Left cardiac atrium (tissue), 4 donors: ENCODE results near the gene SYT6. TPM values are rescaled to one million over a fixed set of nuclear protein-coding genes. Genes with fewer than 3 reads are reported as not detected.

Experiments used
- ATAC-seq, 2 donors: fragments of 200-7000 bp; cut with Tn5 transposase; one replicate each; pipeline ENCODE4 v1.9.1; 2020; ENCODE audit warnings: mild to moderate bottlenecking in 2 of 2, moderate library complexity in 2 of 2
- DNase-seq: peaks from one replicate; pipeline ENCODE4 v3.0.0-alpha.2; 2020
- intact Hi-C, 2 donors: fragments of 100-400 bp; cut with DNase I; formaldehyde crosslinking; loops; one replicate each; pipeline versions ENCODE4 v1.14.1 to v1.15.1; 2022 to 2023
- total RNA-seq, 2 donors: library from RNA; stranded (reverse); fragmentation: NEBNext Ultra II Directional; extraction: Animal tissue kit (Norgen Biotek cat#: 25700); gene quantifications; one replicate each; pipeline ENCODE4 v1.2.1, GENCODE V29; 2021
- donor health status: DM: no; HTN: yes; CAD: no.
- donor health status: DM: no; HTN: yes; CAD: no; lungs with severe emphysema.
- donor health status: DM: yes; HTN: yes; CAD: no.
- donor health status: Dilated cardiomyopathy.

SYT6 gene
- total RNA-seq, 2 donors from 2014 or later = not detected

- no peak for DNase-seq
- intact Hi-C loops = no loop called here
- ATAC-seq = no peak
Measured at GRCh38 chr1:114128293-114128692, 25.4 kb downstream of the SYT6 start.

- intact Hi-C loops = no loop called here
- ATAC-seq = peak; percentile 55 to 65
Measured at GRCh38 chr1:114126261-114127095, 27.2 kb downstream of the SYT6 start.

GRCh38 chr1:114124644-114125043, 29.0 kb downstream of the SYT6 start:
- ATAC-seq = no peak
- intact Hi-C loops = no loop called here

More at GRCh38 chr1:114126261-114127095, 27.2 kb downstream of the SYT6 start:
- DNase-seq = no peak

GRCh38 chr1:114122941-114123618, 30.6 kb downstream of the SYT6 start:
- intact Hi-C loops = no loop called here
- ATAC-seq (peak in 1 of 2 donors; percentile 37), DNase-seq (no peak)

More at GRCh38 chr1:114124644-114125043, 29.0 kb downstream of the SYT6 start:
- no peak for DNase-seq

- DNase-seq (no peak), ATAC-seq (no peak)
- intact Hi-C loops = no loop called here
Measured at GRCh38 chr1:114118351-114118990, 35.2 kb downstream of the SYT6 start.

GRCh38 chr1:114117654-114118053, 36.0 kb downstream of the SYT6 start:
- ATAC-seq (no peak), DNase-seq (no peak)
- intact Hi-C loops = no loop called here

GRCh38 chr1:114116086-114116485, 37.6 kb downstream of the SYT6 start:
- intact Hi-C loops = no loop called here
- ATAC-seq (no peak), DNase-seq (no peak)

- peak in 1 of 2 donors; percentile 13 for ATAC-seq
Measured at GRCh38 chr1:114114185-114115094, 39.2 kb downstream of the SYT6 start.

GRCh38 chr1:114113411-114114184, 40.1 kb downstream of the SYT6 start:
- intact Hi-C loops = no loop called here
- ATAC-seq (peak; percentile 62 to 76), DNase-seq (no peak)

More at GRCh38 chr1:114114185-114115094, 39.2 kb downstream of the SYT6 start:
- intact Hi-C loops = no loop called here
- no peak for DNase-seq

- ATAC-seq (no peak), DNase-seq (no peak)
- intact Hi-C loops = no loop called here
Measured at GRCh38 chr1:114112775-114113174, 40.9 kb downstream of the SYT6 start.

GRCh38 chr1:114111731-114112641, 41.7 kb downstream of the SYT6 start:
- ATAC-seq = no peak
- DNase-seq = no peak
- intact Hi-C loops = no loop called here

GRCh38 chr1:114109981-114110380, 43.7 kb downstream of the SYT6 start:
- ATAC-seq (no peak), DNase-seq (no peak)
- intact Hi-C loops = no loop called here

GRCh38 chr1:114108751-114109255, 44.9 kb downstream of the SYT6 start:
- DNase-seq = peak; percentile 44
- peak; percentile 45 to 49 for ATAC-seq
- intact Hi-C loops = no loop called here

GRCh38 chr1:114107474-114108435, 45.9 kb downstream of the SYT6 start:
- DNase-seq = no peak
- intact Hi-C loops = no loop called here
- no peak for ATAC-seq

- DNase-seq (no peak), ATAC-seq (no peak)
- intact Hi-C loops = no loop called here
Measured at GRCh38 chr1:114105421-114105979, 48.2 kb downstream of the SYT6 start.

- ATAC-seq (no peak), DNase-seq (no peak)
- intact Hi-C loops = no loop called here
Measured at GRCh38 chr1:114104949-114105348, 48.7 kb downstream of the SYT6 start.
